NCI-H748 (cell line): Measurements from ENCODE around the gene C16orf86.

Experiments used
- DNase-seq: peaks from one replicate; lab custom pipeline; 2025; ENCODE audit not compliant: unreplicated experiment; lab: John Stamatoyannopoulos, UW

Gene C16orf86

GRCh38 chr16:67666559-67667452 lies at the start of gene C16orf86, which contains the start of gene ENKD1:
TSS of gene C16orf86 (plus strand) at chr16:67666814. CDS start at chr16:67666971, 157 bp downstream.
TSS of gene ENKD1 (minus strand) at chr16:67666750. CDS start at chr16:67666442, 308 bp downstream.
- DNase-seq = peak; percentile 85

- DNase-seq = no peak
Measured at GRCh38 chr16:67628216-67628615, 38.4 kb upstream of the C16orf86 start.

- no peak for DNase-seq
Measured at GRCh38 chr16:67632415-67633172, 34.0 kb upstream of the C16orf86 start.

- DNase-seq = no peak
Measured at GRCh38 chr16:67636713-67637112, 29.9 kb upstream of the C16orf86 start.

GRCh38 chr16:67637625-67638024 lies 29.0 kb upstream of the C16orf86 start:
- no peak for DNase-seq

- no peak for DNase-seq
Measured at GRCh38 chr16:67641779-67642708, 24.6 kb upstream of the C16orf86 start.

- no peak for DNase-seq
Measured at GRCh38 chr16:67644038-67644437, 22.6 kb upstream of the C16orf86 start.

GRCh38 chr16:67645397-67646121 lies 21.1 kb upstream of the C16orf86 start:
- DNase-seq = peak; percentile 26

- DNase-seq = no peak
Measured at GRCh38 chr16:67647111-67647651, 19.4 kb upstream of the C16orf86 start.

GRCh38 chr16:67647681-67648080 lies 18.9 kb upstream of the C16orf86 start:
- DNase-seq = no peak

- no peak for DNase-seq
Measured at GRCh38 chr16:67648088-67648763, 18.4 kb upstream of the C16orf86 start.

- no peak for DNase-seq
Measured at GRCh38 chr16:67648764-67649407, 17.7 kb upstream of the C16orf86 start.

GRCh38 chr16:67649494-67649931 lies 17.1 kb upstream of the C16orf86 start:
- no peak for DNase-seq

- DNase-seq = no peak
Measured at GRCh38 chr16:67650023-67650422, 16.6 kb upstream of the C16orf86 start.

- no peak for DNase-seq
Measured at GRCh38 chr16:67651039-67651438, 15.6 kb upstream of the C16orf86 start.

GRCh38 chr16:67651847-67652246 lies 14.8 kb upstream of the C16orf86 start:
- DNase-seq = no peak

GRCh38 chr16:67652578-67653127 lies 14.0 kb upstream of the C16orf86 start:
- DNase-seq = peak; percentile 55

GRCh38 chr16:67653128-67653788 lies 13.4 kb upstream of the C16orf86 start:
- peak; percentile 56 for DNase-seq
